HL-60/S4 treated with phorbol 12-myristate 13-acetate at 8.2 ng/mL for 4 days and 3 days (cell line): ENCODE measurements around the gene DZANK1.
"Not testable (repeated sequence)": the region's sequence is repeated elsewhere in the genome, so short reads cannot be mapped to it uniquely, and the experiment has no call there.

ENCODE experiments used
- in situ Hi-C: fragments of 300-500 bp; cut with MboI; formaldehyde crosslinking; loops from 2 replicates; pipeline ENCODE4 v1.15.0; 2022; ENCODE audit warnings: low sequenced_read_pairs

Gene DZANK1

DNA sequence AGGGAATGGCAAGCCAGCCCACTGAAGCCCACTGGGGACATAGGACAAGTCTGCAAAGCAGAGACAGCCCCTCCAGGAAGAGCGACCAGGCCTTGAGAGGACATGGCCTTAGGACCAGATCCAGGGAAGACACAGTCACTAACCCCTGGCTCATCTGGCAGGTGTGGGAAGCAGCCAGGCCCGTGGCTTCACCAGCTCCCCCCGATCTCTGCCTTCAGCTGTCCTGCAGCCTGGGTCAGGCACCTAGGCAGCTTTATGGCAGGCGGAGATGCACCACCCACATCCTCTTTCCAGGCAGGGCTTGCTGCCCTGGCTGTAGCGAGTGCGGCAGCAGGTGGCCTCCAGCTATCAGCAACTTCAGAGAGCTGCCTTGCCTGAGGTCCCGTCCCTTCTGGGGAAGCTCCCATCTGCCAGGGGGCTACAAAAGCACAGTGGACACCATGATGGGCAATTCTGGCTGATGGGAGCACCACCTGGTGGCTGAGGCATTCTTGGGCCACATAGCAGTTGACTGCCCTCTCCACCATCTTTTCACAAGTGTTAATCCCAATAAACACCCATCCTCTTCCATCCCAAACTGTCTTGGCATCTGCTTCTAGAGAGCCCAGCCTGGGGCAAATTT, 85.8 kb downstream of the DZANK1 start:
- in situ Hi-C loops: no loop called here

- in situ Hi-C loops: no loop called here
Measured at GRCh38 chr20:18377896-18378481, 88.8 kb downstream of the DZANK1 start.

- in situ Hi-C loops: not testable (repeated sequence)
Measured at GRCh38 chr20:18375551-18375950, 91.3 kb downstream of the DZANK1 start.

GRCh38 chr20:18372296-18372695, 94.5 kb downstream of the DZANK1 start:
- in situ Hi-C loops: no loop called here

- in situ Hi-C loops: no loop called here
Measured at GRCh38 chr20:18364768-18365167, 102.1 kb downstream of the DZANK1 start.

- in situ Hi-C loops: no loop called here
Measured at GRCh38 chr20:18363708-18364107, 103.1 kb downstream of the DZANK1 start.

- in situ Hi-C loops: no loop called here
Measured at GRCh38 chr20:18362916-18363315, 103.9 kb downstream of the DZANK1 start.

DNA sequence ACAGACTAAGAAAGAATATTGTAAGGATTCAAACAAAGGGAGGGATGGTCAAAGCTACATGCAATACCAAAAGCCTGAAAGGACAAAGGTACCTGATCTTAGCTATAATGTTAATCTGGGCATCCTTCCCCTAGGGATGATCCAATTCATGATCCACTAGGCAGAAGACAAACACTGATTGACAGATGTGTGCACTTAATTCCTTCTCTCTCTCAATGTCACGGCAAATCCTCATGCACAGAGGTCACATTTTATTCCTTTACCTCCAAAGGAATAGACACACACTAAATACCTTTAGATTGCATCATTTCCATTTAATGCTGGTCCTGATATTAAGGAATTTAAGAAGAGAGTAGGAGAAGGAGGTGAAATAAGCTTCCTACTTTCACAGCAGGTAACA, 105.2 kb downstream of the DZANK1 start:
- in situ Hi-C loops: no loop called here

DNA sequence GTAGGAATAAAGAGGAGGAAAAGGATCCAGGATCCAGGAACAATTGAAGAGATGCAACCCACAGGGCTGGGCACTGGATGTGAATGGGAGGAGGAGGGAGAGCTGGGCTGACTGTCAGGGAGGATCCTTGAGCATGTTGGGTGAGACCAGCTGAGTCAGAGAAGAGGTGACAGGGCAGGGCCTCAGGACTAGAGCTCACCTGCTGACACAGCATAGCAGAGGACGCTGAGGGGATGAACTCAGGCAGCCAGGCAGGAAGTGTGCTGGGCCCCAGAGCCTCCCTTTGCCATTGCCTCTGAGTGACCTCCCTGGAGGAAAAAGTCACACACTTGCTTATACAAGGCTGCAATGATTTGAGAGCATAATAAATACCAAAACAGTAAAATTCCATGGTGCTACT, 106.2 kb downstream of the DZANK1 start:
- in situ Hi-C loops: no loop called here

- in situ Hi-C loops: no loop called here
Measured at GRCh38 chr20:18359854-18360253, 107.0 kb downstream of the DZANK1 start.

DNA sequence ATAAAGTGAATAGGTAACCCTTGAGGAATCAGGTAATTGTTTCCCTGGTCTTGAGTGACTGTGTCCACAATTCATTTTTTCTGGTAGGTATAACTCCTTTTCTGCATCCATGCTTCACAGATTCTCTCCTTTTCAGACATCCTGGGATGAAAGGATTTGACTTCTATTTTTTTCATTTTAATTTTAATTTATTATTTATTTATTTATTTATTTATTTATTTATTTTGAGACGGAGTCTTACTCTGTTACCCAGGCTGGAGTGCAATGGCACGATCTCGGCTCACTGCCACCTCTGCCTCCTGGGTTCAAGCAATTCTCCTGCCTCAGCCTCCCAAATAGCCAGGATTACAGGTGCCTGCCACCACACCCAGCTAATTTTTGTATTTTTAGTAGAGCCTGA, 117.1 kb downstream of the DZANK1 start:
- in situ Hi-C loops: not testable (repeated sequence)
